GM18511 (cell line): ENCODE data around the gene HBG1.
A peak's percentile ranks its signal among the peaks of the same experiment; 100 is the strongest.
"Not testable (repeated sequence)": the region's sequence is repeated elsewhere in the genome, so short reads cannot be mapped to it uniquely, and the experiment has no call there.

Experiments used
- ATAC-seq: cut with Tn5 transposase; IDR thresholded peaks from one replicate; pipeline ENCODE4 v1.9.1; 2021; ENCODE audit warnings: mild to moderate bottlenecking, moderate library complexity; ENCODE audit not compliant: unreplicated experiment

The HBG1 gene

GRCh38 chr11:5249807-5250396, at the start of gene HBG1:
HBG1 (minus strand) TSS chr11:5249857; CDS start chr11:5249804, 53 bp downstream.
- ATAC-seq: not testable (repeated sequence)

GRCh38 chr11:5298451-5298850, 48.8 kb upstream of the HBG1 start:
- no peak for ATAC-seq

- no peak for ATAC-seq
Observed at GRCh38 chr11:5297721-5298323, 48.2 kb upstream of the HBG1 start.

GRCh38 chr11:5294342-5294995, 44.8 kb upstream of the HBG1 start:
- not testable (repeated sequence) for ATAC-seq

GRCh38 chr11:5293028-5293427, 43.4 kb upstream of the HBG1 start:
- no peak for ATAC-seq

GRCh38 chr11:5291207-5291838, 41.7 kb upstream of the HBG1 start:
- ATAC-seq: peak; percentile 94

- ATAC-seq: no peak
Observed at GRCh38 chr11:5290106-5290505, 40.4 kb upstream of the HBG1 start.

GRCh38 chr11:5289696-5290095, 40.0 kb upstream of the HBG1 start:
- no peak for ATAC-seq

- no peak for ATAC-seq
Observed at GRCh38 chr11:5288906-5289550, 39.4 kb upstream of the HBG1 start.

- no peak for ATAC-seq
Observed at GRCh38 chr11:5288108-5288905, 38.6 kb upstream of the HBG1 start.

- ATAC-seq: no peak
Observed at GRCh38 chr11:5286901-5287300, 37.2 kb upstream of the HBG1 start.

GRCh38 chr11:5286351-5286750, 36.7 kb upstream of the HBG1 start:
- ATAC-seq: no peak

- peak; percentile 49 for ATAC-seq
Observed at GRCh38 chr11:5285703-5286340, 36.2 kb upstream of the HBG1 start.

GRCh38 chr11:5284637-5285036, 35.0 kb upstream of the HBG1 start:
- ATAC-seq: no peak

GRCh38 chr11:5283882-5284281, 34.2 kb upstream of the HBG1 start:
- no peak for ATAC-seq

- no peak for ATAC-seq
Observed at GRCh38 chr11:5283086-5283485, 33.4 kb upstream of the HBG1 start.

GRCh38 chr11:5282628-5283027, 33.0 kb upstream of the HBG1 start:
- ATAC-seq: no peak

GRCh38 chr11:5281596-5281995, 31.9 kb upstream of the HBG1 start:
- ATAC-seq: no peak

GRCh38 chr11:5280582-5281102, 31.0 kb upstream of the HBG1 start:
- peak; percentile 95 for ATAC-seq
